ENCODE results near the gene RFNG.

RFNG gene

DNA sequence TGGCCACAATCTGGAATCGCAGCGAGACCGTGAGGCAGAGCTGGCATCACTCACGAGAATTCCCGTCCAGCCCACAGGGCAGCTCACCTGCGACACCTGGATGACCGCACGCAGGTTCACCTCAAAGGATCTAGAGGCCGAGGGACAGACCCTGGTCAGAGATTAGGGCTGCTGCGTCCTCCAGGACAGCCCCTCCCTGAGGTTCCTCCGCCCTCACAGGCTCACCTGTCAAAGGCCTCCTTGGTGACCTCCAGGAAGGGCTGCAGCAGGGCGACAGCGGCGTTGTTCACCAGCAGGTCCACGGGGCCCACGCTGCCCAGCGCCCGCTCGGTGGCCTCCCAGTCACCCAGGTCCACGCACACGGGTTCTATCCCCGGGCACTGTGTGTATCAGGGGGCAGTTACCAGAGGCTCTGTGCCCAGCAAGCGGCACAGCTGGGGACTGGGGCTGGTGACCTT, 14.9 kb downstream of the RFNG start:
- peaks cover 0 to 7% (median 0%) of the 10 kb centered on the region in 11 experiments; a peak in 1 of 22 replicates for H3K36me3 ChIP-seq
- peak overlapping the region; percentile 90 to 100 (median 99) for H3K4me2 ChIP-seq
- peaks cover 0 to 20% (median 18%) of the 10 kb centered on the region in 11 experiments; a peak in 19 of 22 replicates for H3K27me3 ChIP-seq
- H3K27ac ChIP-seq: peak overlapping the region; percentile 52 to 85 (median 78); a peak in 21 of 22 replicates
- H4K20me1 ChIP-seq: peaks cover 0 to 45% (median 20%) of the 10 kb centered on the region in 11 experiments; a peak in 16 of 22 replicates
- H3K4me1 ChIP-seq: peaks cover 39 to 58% (median 49%) of the 10 kb centered on the region in 10 experiments
- no peaks in the 10 kb centered on the region for H3K9me3 ChIP-seq (replicated peaks in 1 of 11)
- TF ChIP-seq Cebpa-rat (IDR thresholded peaks at IDR 0.05): no peak
- peak overlapping the region; percentile 59 to 79 (median 73) for H3K4me3 ChIP-seq
- H3K9ac ChIP-seq: peak overlapping the region; percentile 78 to 88 (median 83)

- Histone ChIP-seq H3K9me3 (replicated peaks in 1 of 11) (no peaks in the 10 kb centered on the region), H4K20me1 (peaks cover 0 to 45% (median 20%) of the 10 kb centered on the region in 11 experiments; a peak in 16 of 22 replicates), H3K27me3 (peaks cover 0 to 20% (median 18%) of the 10 kb centered on the region in 11 experiments; a peak in 19 of 22 replicates), H3K36me3 (peaks cover 0 to 7% (median 0%) of the 10 kb centered on the region in 11 experiments; a peak in 1 of 22 replicates), H3K4me2 (peak overlapping the region; percentile 90 to 100 (median 99)), H3K4me1 (peaks cover 41 to 54% (median 49%) of the 10 kb centered on the region in 10 experiments), H3K27ac (peak overlapping the region in 2 of 11 experiments; percentile 77 to 82; a peak in 2 of 22 replicates), H3K9ac (peak overlapping the region; percentile 78 to 88 (median 83)), H3K4me3 (peak overlapping the region; percentile 59 to 79 (median 73))
- no peak for TF ChIP-seq Cebpa-rat (IDR thresholded peaks at IDR 0.05)
Observed at GRCh38 chr17:82035956-82036633, 15.5 kb downstream of the RFNG start.

DNA sequence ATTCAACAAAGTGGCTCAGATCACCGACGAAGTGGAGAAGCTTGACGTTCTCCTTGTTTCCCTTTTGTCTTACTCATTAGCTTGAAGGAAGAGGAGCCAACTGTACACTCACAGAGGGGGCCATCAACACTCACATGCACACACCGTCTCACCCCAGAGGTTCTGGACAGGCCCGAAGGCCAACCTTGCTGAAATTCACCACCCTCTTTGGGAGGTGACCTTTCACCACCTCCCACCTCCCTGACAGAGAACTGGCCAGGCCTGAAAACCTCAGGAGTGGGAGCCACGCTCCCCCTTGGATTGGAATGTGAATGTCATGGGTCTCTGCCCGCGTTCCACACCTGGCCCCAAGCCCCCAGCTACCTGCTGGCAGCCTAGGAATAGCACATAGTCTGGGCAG, 16.1 kb downstream of the RFNG start:
- Histone ChIP-seq H4K20me1 (peaks cover 0 to 45% (median 20%) of the 10 kb centered on the region in 11 experiments; a peak in 16 of 22 replicates), H3K9me3 (replicated peaks in 1 of 11) (no peaks in the 10 kb centered on the region), H3K4me3 (no peak overlapping the region), H3K9ac (peak overlapping the region in 4 of 11 experiments; percentile 1 to 87 (median 56); a peak in 1 of 22 replicates), H3K4me1 (peaks cover 44 to 57% (median 48%) of the 10 kb centered on the region in 10 experiments), H3K36me3 (peaks cover 0 to 7% (median 0%) of the 10 kb centered on the region in 11 experiments; a peak in 1 of 22 replicates), H3K27ac (no peak overlapping the region), H3K4me2 (peak overlapping the region; percentile 90 to 100 (median 99); a peak in 19 of 22 replicates), H3K27me3 (peaks cover 0 to 20% (median 18%) of the 10 kb centered on the region in 11 experiments; a peak in 19 of 22 replicates)
- no peak for TF ChIP-seq Cebpa-rat (IDR thresholded peaks at IDR 0.05)

- H3K4me3 ChIP-seq: no peak overlapping the region
- H3K9ac ChIP-seq: no peak overlapping the region
- H3K9me3 ChIP-seq (replicated peaks in 1 of 11): no peaks in the 10 kb centered on the region
- peaks cover 0 to 11% (median 0%) of the 10 kb centered on the region in 11 experiments; a peak in 2 of 22 replicates for H3K36me3 ChIP-seq
- no peak for TF ChIP-seq Cebpa-rat (IDR thresholded peaks at IDR 0.05)
- H3K4me2 ChIP-seq: peak overlapping the region in 9 of 11 experiments; percentile 8 to 100 (median 97); a peak in 8 of 22 replicates
- peaks cover 0 to 20% (median 18%) of the 10 kb centered on the region in 11 experiments; a peak in 19 of 22 replicates for H3K27me3 ChIP-seq
- peaks cover 0 to 54% (median 28%) of the 10 kb centered on the region in 11 experiments; a peak in 17 of 22 replicates for H4K20me1 ChIP-seq
- no peak overlapping the region for H3K27ac ChIP-seq
- peaks cover 53 to 66% (median 56%) of the 10 kb centered on the region in 10 experiments for H3K4me1 ChIP-seq
Observed at GRCh38 chr17:82034371-82035011, 17.1 kb downstream of the RFNG start.

- no peak for TF ChIP-seq Cebpa-rat (IDR thresholded peaks at IDR 0.05)
- Histone ChIP-seq H3K4me3 (no peak overlapping the region), H3K9ac (peak overlapping the region in 3 of 11 experiments; percentile 1 to 80 (median 31); a peak in 3 of 22 replicates), H3K27me3 (peaks cover 0 to 20% (median 18%) of the 10 kb centered on the region in 11 experiments; a peak in 19 of 22 replicates), H3K4me1 (peaks cover 45 to 69% (median 55%) of the 10 kb centered on the region in 10 experiments), H3K36me3 (peaks cover 0 to 20% (median 0%) of the 10 kb centered on the region in 11 experiments; a peak in 3 of 22 replicates), H3K4me2 (peak overlapping the region in 7 of 11 experiments; percentile 12 to 99 (median 99); a peak in 7 of 22 replicates), H4K20me1 (peaks cover 0 to 64% (median 29%) of the 10 kb centered on the region in 11 experiments; a peak in 17 of 22 replicates), H3K9me3 (replicated peaks in 1 of 11) (no peaks in the 10 kb centered on the region), H3K27ac (no peak overlapping the region)
Observed at GRCh38 chr17:82033359-82034085, 18.1 kb downstream of the RFNG start.

DNA sequence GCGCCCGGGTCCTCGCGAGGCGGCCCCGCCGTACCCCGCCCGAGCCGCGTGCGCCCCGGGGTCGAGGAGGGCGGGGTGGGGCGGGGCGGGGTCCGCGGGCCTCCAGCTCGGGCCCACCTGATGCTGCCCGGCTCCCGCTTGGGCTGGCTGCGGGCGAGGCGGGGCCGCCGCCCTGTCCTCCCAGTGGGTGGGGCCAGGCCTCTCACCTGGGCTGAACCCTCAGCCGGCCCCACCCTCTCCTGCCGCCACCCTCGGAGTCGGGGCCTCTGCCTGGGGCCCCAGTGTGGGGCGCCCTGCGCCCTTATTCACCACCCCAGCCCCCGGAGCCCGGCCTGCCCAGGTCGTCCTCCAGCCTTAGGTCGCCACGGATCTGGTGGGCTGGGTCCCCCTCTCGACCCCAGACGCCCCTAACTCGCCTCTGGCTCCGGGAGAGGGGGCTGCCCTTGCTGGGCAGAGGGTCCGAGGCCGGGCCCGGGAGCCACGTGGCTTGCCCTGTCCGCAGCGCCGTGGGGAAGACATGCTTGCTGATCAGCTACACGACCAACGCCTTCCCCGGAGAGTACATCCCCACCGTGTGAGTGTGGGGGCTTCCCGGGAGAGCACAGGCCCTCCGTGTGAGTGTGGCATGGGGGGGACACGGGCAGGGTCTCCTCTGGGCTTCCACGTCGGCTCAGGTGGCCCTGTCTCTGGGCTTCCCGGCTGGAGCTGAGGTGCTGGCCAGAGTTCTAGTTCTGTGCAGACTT, 19.6 kb downstream of the RFNG start:
- Histone ChIP-seq H3K4me1 (peaks cover 39 to 63% (median 52%) of the 10 kb centered on the region in 10 experiments), H3K9ac (peak overlapping the region; percentile 51 to 81 (median 71); a peak in 21 of 22 replicates), H3K36me3 (peaks cover 0 to 35% (median 4%) of the 10 kb centered on the region in 11 experiments; a peak in 6 of 22 replicates), H3K4me2 (peak overlapping the region; percentile 90 to 100 (median 99)), H3K4me3 (peak overlapping the region; percentile 56 to 74 (median 66)), H3K27ac (peak overlapping the region in 8 of 11 experiments; percentile 28 to 54 (median 41); a peak in 8 of 22 replicates), H4K20me1 (peaks cover 0 to 78% (median 33%) of the 10 kb centered on the region in 11 experiments; a peak in 17 of 22 replicates), H3K27me3 (peaks cover 0 to 20% (median 18%) of the 10 kb centered on the region in 11 experiments; a peak in 19 of 22 replicates), H3K9me3 (replicated peaks in 1 of 11) (no peaks in the 10 kb centered on the region)
- no peak for TF ChIP-seq Cebpa-rat (IDR thresholded peaks at IDR 0.05)

GRCh38 chr17:82031303-82031884, 20.2 kb downstream of the RFNG start, which contains the start of gene RAC3:
RAC3 (plus strand) TSS chr17:82031678; CDS start chr17:82031762, 84 bp downstream.
- Histone ChIP-seq H3K9me3 (replicated peaks in 1 of 11) (no peaks in the 10 kb centered on the region), H3K4me2 (peak within 1 kb of the TSS; percentile 95 to 100 (median 99)), H3K27me3 (peaks cover 0 to 20% (median 18%) of the 10 kb centered on the region in 11 experiments; a peak in 19 of 22 replicates), H3K4me1 (peaks cover 33 to 57% (median 46%) of the 10 kb centered on the region in 10 experiments), H3K9ac (peak within 1 kb of the TSS; percentile 54 to 81 (median 71); a peak in 21 of 22 replicates), H3K27ac (peak within 1 kb of the TSS in 9 of 11 experiments; percentile 31 to 74 (median 52); a peak in 17 of 22 replicates), H3K36me3 (peaks cover 0 to 39% (median 4%) of the 10 kb centered on the region in 11 experiments; a peak in 6 of 22 replicates), H3K4me3 (peak within 1 kb of the TSS; percentile 56 to 74 (median 67)), H4K20me1 (peaks cover 0 to 80% (median 35%) of the 10 kb centered on the region in 11 experiments; a peak in 17 of 22 replicates)
- TF ChIP-seq Cebpa-rat (IDR thresholded peaks at IDR 0.05): no peak
